EL (cell line): ENCODE results near the gene RNF5.
"Not testable (repeated sequence)": the region's sequence is repeated elsewhere in the genome, so short reads cannot be mapped to it uniquely, and the experiment has no call there.

Source experiments
- DNase-seq: peaks from one replicate; pipeline ENCODE4 v3.0.0-alpha.2; 2016

Gene RNF5

GRCh38 chr6:32176476-32177182, 1.6 kb upstream of the RNF5 start:
- DNase-seq: no peak

- DNase-seq: no peak
These were observed 920 bp upstream of the RNF5 start for GRCh38 chr6:32177183-32177787.

GRCh38 chr6:32178547-32179440, 589 bp downstream of the RNF5 start:
- DNase-seq: no peak

GRCh38 chr6:32179766-32180405, 1.7 kb downstream of the RNF5 start:
- no peak for DNase-seq

GRCh38 chr6:32181148-32181702, 3.0 kb downstream of the RNF5 start:
- DNase-seq: no peak

- no peak for DNase-seq
These were observed 3.8 kb downstream of the RNF5 start for GRCh38 chr6:32181915-32182529.

GRCh38 chr6:32182555-32182981, 4.4 kb downstream of the RNF5 start:
- DNase-seq: no peak

GRCh38 chr6:32183030-32183429, 4.8 kb downstream of the RNF5 start:
- no peak for DNase-seq

GRCh38 chr6:32183483-32184083, 5.4 kb downstream of the RNF5 start:
- DNase-seq: no peak

- DNase-seq: no peak
These were observed 6.0 kb downstream of the RNF5 start, which contains the start of gene AGER for GRCh38 chr6:32184084-32184640. Gene AGER, minus strand, starts transcription at chr6:32184253. Its CDS starts 31 bp downstream, at chr6:32184222.

- DNase-seq: peak; percentile 95
These were observed 7.5 kb downstream of the RNF5 start for GRCh38 chr6:32185681-32186131.

GRCh38 chr6:32186151-32186840, 8.1 kb downstream of the RNF5 start:
- DNase-seq: not testable (repeated sequence)

- DNase-seq: no peak
These were observed 9.0 kb downstream of the RNF5 start for GRCh38 chr6:32187009-32187709.

GRCh38 chr6:32187725-32188380, 9.6 kb downstream of the RNF5 start:
- not testable (repeated sequence) for DNase-seq

- DNase-seq: no peak
These were observed 10.3 kb downstream of the RNF5 start for GRCh38 chr6:32188381-32189068.

- no peak for DNase-seq
These were observed 11.0 kb downstream of the RNF5 start for GRCh38 chr6:32189069-32189741.

GRCh38 chr6:32189742-32190053, 11.5 kb downstream of the RNF5 start:
- no peak for DNase-seq
